ENCODE results near the gene AGK.

- TF ChIP-seq, protein P1, sequence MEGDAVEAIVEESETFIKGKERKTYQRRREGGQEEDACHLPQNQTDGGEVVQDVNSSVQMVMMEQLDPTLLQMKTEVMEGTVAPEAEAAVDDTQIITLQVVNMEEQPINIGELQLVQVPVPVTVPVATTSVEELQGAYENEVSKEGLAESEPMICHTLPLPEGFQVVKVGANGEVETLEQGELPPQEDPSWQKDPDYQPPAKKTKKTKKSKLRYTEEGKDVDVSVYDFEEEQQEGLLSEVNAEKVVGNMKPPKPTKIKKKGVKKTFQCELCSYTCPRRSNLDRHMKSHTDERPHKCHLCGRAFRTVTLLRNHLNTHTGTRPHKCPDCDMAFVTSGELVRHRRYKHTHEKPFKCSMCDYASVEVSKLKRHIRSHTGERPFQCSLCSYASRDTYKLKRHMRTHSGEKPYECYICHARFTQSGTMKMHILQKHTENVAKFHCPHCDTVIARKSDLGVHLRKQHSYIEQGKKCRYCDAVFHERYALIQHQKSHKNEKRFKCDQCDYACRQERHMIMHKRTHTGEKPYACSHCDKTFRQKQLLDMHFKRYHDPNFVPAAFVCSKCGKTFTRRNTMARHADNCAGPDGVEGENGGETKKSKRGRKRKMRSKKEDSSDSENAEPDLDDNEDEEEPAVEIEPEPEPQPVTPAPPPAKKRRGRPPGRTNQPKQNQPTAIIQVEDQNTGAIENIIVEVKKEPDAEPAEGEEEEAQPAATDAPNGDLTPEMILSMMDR (IDR thresholded peaks at IDR 0.05) = no peak
- no peak for TF ChIP-seq POLR2A (IDR thresholded peaks at IDR 0.05)
Observed at GRCh38 chr7:141563956-141564623, 12.9 kb downstream of the AGK start.

All from Peyer's patch (tissue), 4 donors.